HCT116 (cell line): ENCODE measurements around the gene TLCD5. TPM values are rescaled to one million over a fixed set of nuclear protein-coding genes. Genes with fewer than 3 reads are reported as not detected.

ENCODE experiments used
- ATAC-seq: fragments of 200-7000 bp; cut with Tn5 transposase; 2 replicates; pipeline ENCODE4 v1.9.1; 2020; ENCODE audit warnings: mild to moderate bottlenecking, moderate library complexity
- BruUV-seq: library from RNA; stranded (reverse); fragments of 400-500 nt; replicated peaks from 2 replicates; lab custom pipeline; 2021; lab: Mats Ljungman, UMichigan
- CTCF ChIA-PET: fragments of 300-600 bp; sonication (Branson Sonifier 250); formaldehyde crosslinking; loops from one replicate; lab custom pipeline; 2021; ENCODE audit warnings: antibody characterized with exemption; lab: Charles Lee
- POLR2A ChIA-PET: fragments of 300-600, 350-600 bp; sonication (Branson Sonifier 250); formaldehyde crosslinking; loops from one replicate; lab custom pipeline; 2021; ENCODE audit warnings: antibody characterized with exemption; lab: Charles Lee
- RAD21 ChIA-PET, 2 experiments: fragments of 300-600 bp; sonication (Branson Sonifier 250); formaldehyde crosslinking; loops; one replicate each; lab custom pipeline; 2023; ENCODE audit warnings: low total read pairs in 2 of 2; ENCODE audit not compliant: uncharacterized antibody in 2 of 2, unreplicated experiment in 2 of 2, low non-redundant PET in 1 of 2; lab: Charles Lee
- DNase-seq: peaks from one replicate; pipeline ENCODE4 v3.0.0-alpha.2; 2010; ENCODE audit warnings: low read depth, low spot score
- H2AFZ ChIP-seq: fragments of 200-600 bp; shearing (Covaris generic), sonication (generic); 2 replicates; pipeline ENCODE4 v1.6.1; 2017; ENCODE audit warnings: low read depth, mixed run types, mixed read lengths, antibody characterized with exemption, low read length; ENCODE audit not compliant: poor library complexity, severe bottlenecking
- H3K27ac ChIP-seq: 2 replicates; pipeline ENCODE4 v1.5.1; 2012; ENCODE audit warnings: low read depth, low read length
- H3K27me3 ChIP-seq: fragments of 200-600 bp; sonication (generic); 2 replicates; pipeline ENCODE4 v1.6.1; 2016; ENCODE audit warnings: mixed run types, low read length, mixed read lengths; ENCODE audit not compliant: insufficient read depth
- H3K36me3 ChIP-seq, 2 experiments: fragments of 200-500 bp in 1 of 2; fragments of 200-600 bp in 1 of 2; sonication (Bioruptor generic) in 1 of 2; sonication (generic) in 1 of 2; 2 replicates each; pipeline versions ENCODE4 v1.5.1 to v1.6.1; 2014 to 2016; ENCODE audit warnings: low read length in 2 of 2, inconsistent platforms in 1 of 2, mixed read lengths in 1 of 2, mixed run types in 1 of 2; ENCODE audit not compliant: insufficient read depth in 2 of 2, control insufficient read depth in 1 of 2
- H3K4me1 ChIP-seq, 2 experiments: fragments of 200-600 bp in 1 of 2; sonication (generic) in 1 of 2; 2 replicates each; pipeline versions ENCODE4 v1.5.1 to v1.6.1; 2012 to 2017; ENCODE audit warnings: low read length in 2 of 2, inconsistent platforms in 1 of 2, mild to moderate bottlenecking in 1 of 2, mixed read lengths in 1 of 2, mixed run types in 1 of 2, moderate library complexity in 1 of 2; ENCODE audit not compliant: insufficient read depth in 2 of 2, control insufficient read depth in 1 of 2
- H3K4me2 ChIP-seq: fragments of 200-600 bp; sonication (generic); 2 replicates; pipeline ENCODE4 v1.6.1; 2017; ENCODE audit warnings: mixed run types, low read length, mixed read lengths
- H3K4me3 ChIP-seq, 2 experiments: fragments of 200-600 bp in 1 of 2; sonication (generic) in 1 of 2; replicated peaks in 1 of 2; 2 replicates each; pipeline ENCODE4 v1.5.1; 2011 to 2016; ENCODE audit warnings: low read length in 2 of 2, control low read depth in 1 of 2, low read depth in 1 of 2, mild to moderate bottlenecking in 1 of 2, mixed read lengths in 1 of 2, mixed run types in 1 of 2
- H3K79me2 ChIP-seq: fragments of 200-600 bp; sonication (generic); 2 replicates; pipeline ENCODE4 v1.6.1; 2017; ENCODE audit warnings: mild to moderate bottlenecking, mixed run types, low read length, moderate library complexity, mixed read lengths; ENCODE audit not compliant: insufficient read depth
- H3K9ac ChIP-seq: fragments of 200-600 bp; sonication (generic); 2 replicates; pipeline ENCODE4 v1.6.1; 2016; ENCODE audit warnings: low read length, mixed read lengths
- H3K9me2 ChIP-seq: fragments of 200-600 bp; sonication (generic), shearing (Covaris generic); 2 replicates; pipeline ENCODE4 v1.6.1; 2017; ENCODE audit warnings: mixed run types, mild to moderate bottlenecking, moderate library complexity; ENCODE audit not compliant: insufficient read depth
- H3K9me3 ChIP-seq, 2 experiments: fragments of 200-500 bp in 1 of 2; fragments of 200-600 bp in 1 of 2; sonication (Bioruptor generic) in 1 of 2; sonication (generic) in 1 of 2; 2 replicates each; pipeline ENCODE4 v1.6.1; 2014 to 2017; ENCODE audit warnings: low read length in 2 of 2, mixed read lengths in 2 of 2, inconsistent platforms in 1 of 2, low read depth in 1 of 2, mild to moderate bottlenecking in 1 of 2, mixed run types in 1 of 2, moderate library complexity in 1 of 2; ENCODE audit not compliant: control insufficient read depth in 1 of 2, insufficient read depth in 1 of 2
- H4K20me1 ChIP-seq: fragments of 200-600 bp; sonication (generic), shearing (Covaris generic); 2 replicates; pipeline ENCODE4 v1.6.1; 2017; ENCODE audit warnings: mixed run types, mild to moderate bottlenecking, moderate library complexity; ENCODE audit not compliant: insufficient read depth
- ATF3 ChIP-seq: IDR thresholded peaks from 2 replicates; pipeline ENCODE4 v1.6.1; 2012
- CEBPB ChIP-seq: IDR thresholded peaks from 2 replicates; pipeline ENCODE4 v1.6.1; 2012; ENCODE audit warnings: low read depth
- CTCF ChIP-seq, 3 experiments: fragments of 200-600 bp in 1 of 3; sonication (generic) in 1 of 3; IDR thresholded peaks in 2 of 3; conservative IDR thresholded peaks in 1 of 3; 2 replicates each; pipeline ENCODE4 v1.5.1; 2012 to 2017; ENCODE audit warnings: low read depth in 2 of 3, low read length in 2 of 3, antibody characterized with exemption in 1 of 3, borderline replicate concordance in 1 of 3, control low read depth in 1 of 3, mild to moderate bottlenecking in 1 of 3, mixed read lengths in 1 of 3, mixed run types in 1 of 3, moderate library complexity in 1 of 3; ENCODE audit not compliant: insufficient read depth in 1 of 3
- EGR1 ChIP-seq: IDR thresholded peaks from 2 replicates; pipeline ENCODE4 v1.6.1; 2012; ENCODE audit warnings: low read depth
- EZH2 ChIP-seq: fragments of 200-600 bp; sonication (generic); IDR thresholded peaks from 2 replicates; pipeline ENCODE4 v1.6.1; 2017; ENCODE audit warnings: antibody characterized with exemption, mixed run types
- EZH2phosphoT487 ChIP-seq: fragments of 200-600 bp; IDR thresholded peaks from 2 replicates; pipeline ENCODE4 v1.6.1; 2018; ENCODE audit warnings: antibody characterized with exemption, borderline replicate concordance
- FOSL1 ChIP-seq: IDR thresholded peaks from 2 replicates; pipeline ENCODE4 v1.6.1; 2012; ENCODE audit warnings: low read depth
- JUND ChIP-seq: IDR thresholded peaks from 2 replicates; pipeline ENCODE4 v1.6.1; 2012
- MAX ChIP-seq: IDR thresholded peaks from 2 replicates; pipeline ENCODE4 v1.6.1; 2012
- POLR2AphosphoS5 ChIP-seq: IDR thresholded peaks from 2 replicates; pipeline ENCODE4 v1.6.1; 2011; ENCODE audit warnings: mild to moderate bottlenecking, low read depth, low read length, moderate library complexity
- RAD21 ChIP-seq: IDR thresholded peaks from 2 replicates; pipeline ENCODE4 v1.6.1; 2012; ENCODE audit warnings: low read depth, mild to moderate bottlenecking
- REST ChIP-seq: IDR thresholded peaks from 2 replicates; pipeline ENCODE4 v1.6.1; 2012; ENCODE audit warnings: low read depth
- SIN3A ChIP-seq: IDR thresholded peaks from 2 replicates; pipeline ENCODE4 v1.6.1; 2012; ENCODE audit warnings: low read depth
- SP1 ChIP-seq: IDR thresholded peaks from 2 replicates; pipeline ENCODE4 v1.6.1; 2012; ENCODE audit warnings: low read depth
- SRF ChIP-seq: IDR thresholded peaks from 2 replicates; pipeline ENCODE4 v1.6.1; 2012; ENCODE audit warnings: low read depth
- TCF7L2 ChIP-seq: IDR thresholded peaks from 2 replicates; pipeline ENCODE4 v1.7.0; 2011; ENCODE audit warnings: borderline replicate concordance, inconsistent platforms; ENCODE audit not compliant: insufficient read depth, insufficient read length; ENCODE audit errors: extremely low read depth
- ZBTB33 ChIP-seq: IDR thresholded peaks from 2 replicates; pipeline ENCODE4 v1.6.1; 2011; ENCODE audit warnings: mild to moderate bottlenecking, low read length, moderate library complexity; ENCODE audit not compliant: insufficient replicate concordance; ENCODE audit errors: extremely low read depth
- ZFX ChIP-seq: fragments of 450-650 bp; IDR thresholded peaks from 2 replicates; pipeline ENCODE4 v1.6.1; 2017
- ZNF274 ChIP-seq: fragments of 200-500 bp; sonication (Bioruptor generic); IDR thresholded peaks from 2 replicates; pipeline ENCODE4 v1.6.1; 2014; ENCODE audit warnings: mild to moderate bottlenecking, low read depth, low read length, inconsistent platforms
- intact Hi-C: fragments of 100-400 bp; cut with micrococcal nuclease; formaldehyde crosslinking; loops from 2 replicates; pipeline ENCODE4 v1.10.0; 2022
- total RNA-seq: library from RNA; stranded (reverse); gene quantifications from one replicate; pipeline ENCODE4 v1.2.1, GENCODE V29; 2021; ENCODE audit not compliant: unreplicated experiment

TLCD5 gene
- total RNA-seq, 1 experiment from 2014 or later, result 9.1 TPM

- POLR2A ChIA-PET, result no interaction called here
- intact Hi-C loops, result loop anchor here (10.0 kb wide), 1 partner anchor 353 kb away; no protein-coding TSS in a partner anchor
- CTCF ChIA-PET, result no interaction called here
- Histone ChIP-seq H3K4me1 (peaks cover 38 to 55% of the 10 kb centered on the region in 2 experiments), H3K4me2 (peak overlapping the region; percentile 67), H3K27ac (peak overlapping the region; percentile 72; the same call in 1 of the 2 replicates), H3K27me3 (no peaks in the 10 kb centered on the region), H3K4me3 (peak overlapping the region in 1 of 2 experiments; percentile 21; a peak in 2 of 4 replicates), H3K9ac (peak overlapping the region; percentile 45), H3K36me3 (no peaks in the 10 kb centered on the region), H3K79me2 (peaks cover 11% of the 10 kb centered on the region), H3K9me3 (no peaks in the 10 kb centered on the region), H3K9me2 (no peaks in the 10 kb centered on the region), H2AFZ (peak overlapping the region; percentile 7), H4K20me1 (no peaks in the 10 kb centered on the region)
- ATAC-seq (peak; percentile 46), DNase-seq (no peak)
- RAD21 ChIA-PET, result no interaction called here
- no TSS peak for BruUV-seq
- TF ChIP-seq SIN3A (no peak), ZBTB33 (no peak), MAX (no peak), REST (no peak), FOSL1 (peak; percentile 58; the same call in 1 of the 2 replicates), ATF3 (no peak), RAD21 (no peak), JUND (peak; percentile 49), ZFX (no peak), EZH2 (no peak), SP1 (peak; percentile 63), ZNF274 (no peak), CEBPB (peak; percentile 66; the same call in 1 of the 2 replicates), CTCF (IDR thresholded peaks at IDR 0.05 in 2 of 3, conservative IDR thresholded peaks at IDR 0.05 in 1 of 3; ENCODE audit: borderline replicate concordance in 1 of 3, insufficient read depth in 1 of 3, low read depth in 2 of 3, low read length in 2 of 3) (no peak), EGR1 (no peak), POLR2AphosphoS5 (no peak), EZH2phosphoT487 (no peak), TCF7L2 (no peak), SRF (0 out of 2 replicates have a peak, but pooled peaks have one; percentile 28)
Measured at GRCh38 chr11:120331301-120331996, 6.3 kb downstream of the TLCD5 start.
